HFFc6 (cell line): Measurements from ENCODE around the gene LILRA5. TPM values are rescaled to one million over a fixed set of nuclear protein-coding genes. Genes with fewer than 3 reads are reported as not detected.

Source experiments
- DNase-seq: peaks from one replicate; pipeline ENCODE4 v3.0.0-alpha.2; 2018
- H3K27ac Mint-ChIP-seq: 2 replicates; pipeline ENCODE4 v1.8.0; 2020; ENCODE audit warnings: mild to moderate bottlenecking, mixed read lengths
- H3K27me3 Mint-ChIP-seq: 2 replicates; pipeline ENCODE4 v1.8.0; 2021; ENCODE audit warnings: mild to moderate bottlenecking, moderate library complexity, mixed read lengths; ENCODE audit not compliant: insufficient read depth
- H3K36me3 Mint-ChIP-seq: 2 replicates; pipeline ENCODE4 v1.8.0; 2021; ENCODE audit warnings: low read depth, mixed read lengths
- H3K4me1 Mint-ChIP-seq: 2 replicates; pipeline ENCODE4 v1.8.0; 2020; ENCODE audit warnings: low read depth, mixed read lengths
- H3K4me3 Mint-ChIP-seq: 2 replicates; pipeline ENCODE4 v1.8.0; 2020; ENCODE audit warnings: mild to moderate bottlenecking, moderate library complexity, mixed read lengths
- H3K9me3 Mint-ChIP-seq: 2 replicates; pipeline ENCODE4 v1.8.0; 2020; ENCODE audit warnings: mild to moderate bottlenecking, mixed read lengths
- CTCF ChIP-seq: fragments of 200-600 bp; sonication (generic); IDR thresholded peaks from 2 replicates; pipeline ENCODE4 v1.5.0; 2021; ENCODE audit warnings: antibody characterized with exemption, mild to moderate bottlenecking
- total RNA-seq, 6 experiments: library from RNA; stranded (reverse); fragmentation: NEBNext Ultra II Directional; extraction: Animal tissue kit (Norgen Biotek cat#: 25700); gene quantifications; 2 replicates in 1 of 6; 3 replicates in 5 of 6; pipeline ENCODE4 v1.2.3, GENCODE V29; 2021

Gene LILRA5
- total RNA-seq, 6 experiments from 2014 or later, result not detected

DNA sequence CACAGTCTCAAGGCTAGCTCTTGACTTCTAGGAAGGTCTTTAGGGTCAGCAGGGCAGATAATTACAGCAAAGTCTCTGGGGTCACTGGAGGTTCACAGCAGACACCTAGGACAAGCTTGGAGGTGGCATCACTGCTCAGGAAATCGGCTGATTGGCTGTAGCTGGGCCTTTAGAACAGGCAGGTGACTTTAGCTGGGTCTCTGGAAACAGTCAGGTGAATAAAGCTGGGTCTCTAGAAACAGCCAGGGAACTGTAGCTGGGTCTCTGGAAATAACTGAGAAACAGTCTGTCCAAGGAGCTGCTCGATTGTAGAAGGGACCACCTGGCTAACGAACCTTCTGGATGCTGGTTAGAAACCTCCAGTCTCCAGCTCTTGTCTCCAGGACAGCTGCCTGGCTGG is 41.8 kb upstream of the LILRA5 start:
- TF ChIP-seq CTCF, result no peak
- Mint-ChIP-seq H3K36me3 (no peaks in the 10 kb centered on the region), H3K4me3 (no peak overlapping the region), H3K9me3 (no peaks in the 10 kb centered on the region), H3K27me3 (peaks cover 10% of the 10 kb centered on the region), H3K4me1 (no peaks in the 10 kb centered on the region), H3K27ac (no peak overlapping the region)
- no peak for DNase-seq

DNA sequence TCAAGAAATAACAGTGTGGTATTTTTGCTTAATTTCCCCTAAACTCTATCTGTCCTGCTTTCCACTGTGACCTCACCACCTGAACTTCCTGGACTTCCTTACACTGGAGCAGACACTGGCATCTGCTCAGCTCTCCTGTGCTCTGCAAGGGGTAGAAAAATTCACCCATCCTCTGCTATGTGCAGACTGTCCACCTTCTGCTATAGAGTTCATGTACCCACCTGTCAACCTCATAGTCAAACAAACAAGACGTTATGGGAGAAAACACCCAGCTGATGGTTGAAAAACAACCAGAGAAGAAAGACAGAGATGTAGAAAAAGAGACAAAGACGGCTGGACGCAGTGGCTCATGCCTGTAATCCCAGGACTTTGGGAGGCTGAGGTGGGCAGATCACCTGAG is 39.6 kb upstream of the LILRA5 start:
- no peak for TF ChIP-seq CTCF
- H3K27ac Mint-ChIP-seq, result no peak overlapping the region
- no peaks in the 10 kb centered on the region for H3K4me1 Mint-ChIP-seq
- peaks cover 10% of the 10 kb centered on the region for H3K27me3 Mint-ChIP-seq
- DNase-seq, result no peak
- H3K4me3 Mint-ChIP-seq, result no peak overlapping the region
- no peaks in the 10 kb centered on the region for H3K36me3 Mint-ChIP-seq
- H3K9me3 Mint-ChIP-seq, result peaks cover 4% of the 10 kb centered on the region; the same call in 1 of the 2 replicates

GRCh38 chr19:54352041-54352440 is 39.1 kb upstream of the LILRA5 start:
- DNase-seq, result no peak
- Mint-ChIP-seq H3K27me3 (peaks cover 13% of the 10 kb centered on the region), H3K36me3 (no peaks in the 10 kb centered on the region), H3K9me3 (peaks cover 4% of the 10 kb centered on the region; the same call in 1 of the 2 replicates), H3K4me3 (no peak overlapping the region), H3K4me1 (no peaks in the 10 kb centered on the region), H3K27ac (no peak overlapping the region)
- no peak for TF ChIP-seq CTCF

DNA sequence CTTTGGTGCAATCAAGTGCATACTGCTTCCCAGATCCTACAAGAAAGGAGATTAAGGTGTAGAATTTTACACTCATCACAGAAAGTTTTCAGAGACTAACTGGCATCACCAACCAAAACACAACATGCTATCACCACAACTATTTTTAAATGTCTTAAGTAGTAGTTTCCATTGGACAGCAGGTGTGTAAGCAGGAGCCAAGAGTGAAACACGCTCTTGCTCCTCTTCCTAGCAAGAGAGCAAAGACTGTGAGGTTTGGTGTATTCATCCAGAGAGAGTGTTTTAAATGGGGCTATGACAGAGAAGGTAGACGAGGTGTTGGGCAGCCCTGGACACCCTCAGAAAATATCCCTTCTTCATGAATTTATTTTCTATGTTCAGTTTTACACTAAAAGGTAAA is 38.5 kb upstream of the LILRA5 start:
- peaks cover 4% of the 10 kb centered on the region; the same call in 1 of the 2 replicates for H3K9me3 Mint-ChIP-seq

DNA sequence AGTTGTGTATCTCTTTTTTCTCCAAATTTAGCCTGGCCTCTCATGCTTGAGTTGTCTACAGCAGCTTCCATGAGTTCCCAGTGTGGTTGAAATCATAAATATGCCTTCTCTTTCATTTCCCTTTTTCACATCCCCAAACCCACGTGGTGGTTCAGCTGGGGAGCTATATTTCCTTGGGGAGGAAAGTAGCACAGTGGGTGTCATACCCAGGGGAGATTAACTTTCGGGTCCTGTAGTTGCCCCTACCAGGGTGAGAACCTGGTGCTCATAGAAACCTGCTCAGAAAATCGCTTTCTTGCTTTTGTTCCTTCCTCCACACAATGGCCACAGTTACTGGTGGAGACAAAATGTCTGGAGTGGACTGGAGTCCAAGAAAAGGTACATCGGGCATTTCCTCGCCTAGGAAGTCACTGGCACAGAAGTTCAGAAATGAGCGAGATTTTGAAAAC is 33.0 kb upstream of the LILRA5 start:
- peaks cover 4% of the 10 kb centered on the region; the same call in 1 of the 2 replicates for H3K9me3 Mint-ChIP-seq
- H3K27ac Mint-ChIP-seq, result no peak overlapping the region
- H3K4me1 Mint-ChIP-seq, result no peaks in the 10 kb centered on the region
- no peaks in the 10 kb centered on the region for H3K36me3 Mint-ChIP-seq
- no peak overlapping the region for H3K4me3 Mint-ChIP-seq
- no peak for TF ChIP-seq CTCF
- no peak for DNase-seq
- peaks cover 18% of the 10 kb centered on the region for H3K27me3 Mint-ChIP-seq

More for the DNA sequence above, 38.5 kb upstream of the LILRA5 start:
- DNase-seq, result no peak
- Mint-ChIP-seq H3K4me3 (no peak overlapping the region), H3K27me3 (peaks cover 16% of the 10 kb centered on the region), H3K36me3 (no peaks in the 10 kb centered on the region), H3K27ac (no peak overlapping the region), H3K4me1 (no peaks in the 10 kb centered on the region)
- TF ChIP-seq CTCF, result no peak

GRCh38 chr19:54343868-54344267 is 30.9 kb upstream of the LILRA5 start:
- DNase-seq, result no peak
- Mint-ChIP-seq H3K9me3 (peaks cover 4% of the 10 kb centered on the region; the same call in 1 of the 2 replicates), H3K27ac (no peak overlapping the region), H3K27me3 (peaks cover 30% of the 10 kb centered on the region), H3K4me3 (no peak overlapping the region), H3K36me3 (no peaks in the 10 kb centered on the region), H3K4me1 (no peaks in the 10 kb centered on the region)
- no peak for TF ChIP-seq CTCF
